ENCODE results near the gene MCTP1.
"Not testable (repeated sequence)": the region's sequence is repeated elsewhere in the genome, so short reads cannot be mapped to it uniquely, and the experiment has no call there.

MCTP1 gene

DNA sequence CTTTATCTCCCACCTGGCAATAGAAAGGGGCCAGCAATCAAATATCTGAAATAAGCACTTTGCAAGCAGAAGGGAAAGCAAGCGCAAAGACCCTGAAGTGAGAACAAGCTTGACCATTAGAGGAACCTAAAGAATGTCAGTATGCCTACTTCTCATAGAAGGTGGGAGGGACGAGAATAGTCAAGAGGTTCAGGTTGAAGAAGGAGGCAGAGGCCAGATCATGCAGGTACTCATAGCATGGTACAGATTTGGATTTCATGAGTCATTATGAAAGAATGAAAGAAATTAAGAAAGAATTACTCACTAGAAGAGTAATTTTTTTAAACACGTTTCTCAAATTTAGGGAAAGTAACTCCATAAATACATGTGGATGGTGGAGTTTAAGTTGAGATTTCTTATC lies 33.7 kb downstream of the MCTP1 start:
- DNase-seq = no peak

DNA sequence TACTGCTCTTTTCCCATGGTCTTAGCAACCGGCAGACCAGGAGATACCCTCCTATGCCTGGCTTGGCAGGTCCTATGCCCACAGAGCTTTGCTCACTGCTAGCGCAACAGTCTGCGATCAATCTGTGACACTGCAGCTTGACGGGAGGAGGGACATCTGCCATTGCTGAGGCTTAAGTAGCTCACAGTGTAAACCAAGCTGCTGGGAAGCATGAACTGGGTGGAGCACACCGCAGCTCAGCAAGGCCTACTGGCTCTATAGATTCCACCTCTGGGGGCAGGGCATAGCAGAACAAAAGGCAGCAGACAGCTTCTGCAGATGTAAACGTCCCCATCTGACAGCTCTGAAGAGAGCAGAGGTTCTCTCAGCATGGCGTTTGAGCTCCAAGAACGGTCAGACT lies 40.4 kb downstream of the MCTP1 start:
- DNase-seq = no peak

DNA sequence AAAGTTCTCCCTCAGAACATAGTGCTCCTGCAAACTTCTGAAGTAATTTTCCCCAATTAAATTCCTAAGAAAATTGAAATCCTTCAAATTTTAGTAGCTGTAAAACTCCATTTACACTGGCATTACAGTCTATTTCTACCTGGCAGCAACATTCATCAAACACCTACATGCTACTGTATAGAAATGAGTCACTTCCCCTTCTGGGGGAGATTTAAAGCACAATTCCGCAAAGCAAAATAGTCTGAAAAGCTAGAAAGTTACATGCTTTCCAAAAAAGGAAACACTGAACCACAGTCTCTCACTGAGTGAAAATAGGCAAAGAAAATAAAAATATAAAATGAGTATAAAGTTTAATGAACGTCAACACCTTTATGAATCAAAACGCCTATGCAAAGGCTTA lies 43.3 kb downstream of the MCTP1 start:
- no peak for DNase-seq

DNA sequence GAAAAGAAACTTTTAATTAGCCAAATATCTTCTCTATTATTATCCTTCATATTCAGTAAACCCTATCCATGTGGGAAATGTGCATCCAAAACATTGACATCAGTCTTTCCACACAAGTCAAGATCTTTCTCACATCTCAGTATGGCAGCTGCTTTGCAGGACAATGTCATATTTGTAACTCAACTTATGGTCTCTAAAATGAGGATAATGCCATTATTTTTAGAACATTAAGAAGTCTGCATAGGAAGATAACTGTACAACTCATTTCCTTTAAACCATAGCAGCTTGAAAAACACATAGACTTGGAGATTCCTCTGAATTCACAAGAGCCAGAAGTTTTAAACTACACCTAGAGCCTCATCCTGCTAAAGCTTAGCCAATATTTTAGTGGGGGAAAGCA lies 43.7 kb downstream of the MCTP1 start:
- DNase-seq = no peak

DNA sequence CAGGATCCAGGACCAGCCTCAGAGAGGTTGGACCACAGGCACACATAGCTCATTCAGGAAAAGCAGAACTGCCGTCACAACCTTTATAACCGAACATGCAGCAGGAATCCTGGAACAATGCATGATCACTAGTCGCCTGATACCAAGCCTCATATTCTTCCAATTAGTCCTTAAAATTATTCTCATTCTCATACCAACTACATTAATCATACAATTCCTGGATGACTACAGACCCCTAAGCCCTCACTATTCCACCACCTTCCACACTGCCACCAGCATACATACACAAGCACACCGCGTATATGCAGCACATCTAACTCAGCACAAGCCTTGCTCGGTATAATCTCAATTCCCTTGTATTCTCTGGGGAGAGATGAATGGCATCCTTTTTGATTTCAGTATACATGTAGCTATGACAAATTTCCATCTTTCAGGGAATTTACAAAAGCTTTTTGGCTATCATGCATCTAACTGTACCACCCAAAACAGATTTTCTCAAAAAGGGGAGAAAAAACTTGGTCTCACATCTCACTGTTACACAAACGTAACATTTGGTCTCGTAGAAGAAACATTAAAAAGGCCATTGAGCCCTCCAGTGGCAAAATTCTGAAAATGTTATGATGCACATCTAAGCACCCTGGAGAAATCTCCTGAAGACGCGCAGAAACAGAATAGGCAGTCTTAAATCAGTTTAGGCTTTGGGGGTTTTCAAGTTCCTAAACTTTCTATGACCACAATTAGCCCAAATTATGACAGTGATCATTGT lies 46.2 kb downstream of the MCTP1 start:
- no peak for DNase-seq

DNA sequence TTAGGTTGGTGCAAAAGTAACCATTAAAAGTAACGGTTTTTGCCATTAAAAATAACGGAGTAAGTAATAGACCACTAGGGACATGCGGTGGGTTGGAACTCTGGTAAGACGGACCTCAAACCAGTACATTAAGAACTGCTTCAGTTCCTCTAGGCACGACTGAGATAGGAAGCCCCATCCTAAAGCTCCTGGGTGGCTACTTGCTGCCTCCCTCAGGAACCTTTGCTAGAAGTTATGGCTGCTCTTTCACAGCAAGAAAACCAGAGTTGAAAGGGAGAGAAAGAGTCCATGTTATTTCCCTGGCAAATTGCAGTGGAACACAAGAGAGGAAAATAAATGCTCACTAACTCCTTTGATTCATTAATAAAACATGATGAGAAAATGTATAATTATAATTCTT lies 47.6 kb downstream of the MCTP1 start:
- no peak for DNase-seq

DNA sequence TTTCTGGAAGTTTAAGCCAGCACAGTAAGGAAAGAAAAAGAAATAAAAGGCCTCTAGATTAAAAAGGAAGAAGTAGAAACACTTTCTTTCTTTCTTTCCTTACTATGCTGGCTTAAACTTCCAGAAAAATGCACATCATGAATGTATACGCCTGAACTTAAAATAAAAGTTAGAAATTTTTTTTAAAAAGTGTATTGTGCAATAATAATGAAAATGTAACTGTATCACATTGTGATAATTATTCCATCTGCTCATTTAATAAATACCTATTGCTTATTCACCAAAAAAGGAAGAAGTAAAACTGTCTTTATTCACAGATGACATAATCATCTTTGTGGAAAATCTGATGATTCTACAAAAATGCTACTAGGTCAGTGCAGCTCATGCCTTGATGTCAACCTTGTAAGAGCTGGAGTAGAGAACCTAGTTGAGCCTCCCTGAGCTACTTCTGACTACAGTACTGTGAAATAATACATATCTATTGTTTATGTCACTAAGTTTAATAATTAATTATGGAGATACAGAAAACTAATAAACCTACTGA lies 49.4 kb downstream of the MCTP1 start:
- DNase-seq = no peak

DNA sequence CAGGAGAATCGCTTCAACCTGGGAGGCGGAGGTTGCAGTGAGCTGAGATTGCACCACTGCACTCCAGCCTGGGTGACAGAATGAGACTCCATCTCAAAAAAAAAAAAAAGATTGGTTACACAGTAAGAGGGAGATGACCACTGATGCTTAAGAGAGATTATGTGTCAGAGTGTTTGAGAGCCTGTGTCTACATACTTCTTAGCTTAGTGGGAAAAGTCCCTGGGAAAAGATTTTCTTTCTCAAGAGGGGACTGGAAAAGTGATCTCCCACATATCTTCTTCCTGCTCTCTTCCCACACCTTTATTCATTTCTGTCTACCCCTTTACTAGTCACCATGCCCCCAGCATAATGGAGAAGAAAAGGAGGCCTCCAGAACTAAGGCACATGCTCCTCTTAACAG lies 55.2 kb downstream of the MCTP1 start:
- DNase-seq = no peak

DNA sequence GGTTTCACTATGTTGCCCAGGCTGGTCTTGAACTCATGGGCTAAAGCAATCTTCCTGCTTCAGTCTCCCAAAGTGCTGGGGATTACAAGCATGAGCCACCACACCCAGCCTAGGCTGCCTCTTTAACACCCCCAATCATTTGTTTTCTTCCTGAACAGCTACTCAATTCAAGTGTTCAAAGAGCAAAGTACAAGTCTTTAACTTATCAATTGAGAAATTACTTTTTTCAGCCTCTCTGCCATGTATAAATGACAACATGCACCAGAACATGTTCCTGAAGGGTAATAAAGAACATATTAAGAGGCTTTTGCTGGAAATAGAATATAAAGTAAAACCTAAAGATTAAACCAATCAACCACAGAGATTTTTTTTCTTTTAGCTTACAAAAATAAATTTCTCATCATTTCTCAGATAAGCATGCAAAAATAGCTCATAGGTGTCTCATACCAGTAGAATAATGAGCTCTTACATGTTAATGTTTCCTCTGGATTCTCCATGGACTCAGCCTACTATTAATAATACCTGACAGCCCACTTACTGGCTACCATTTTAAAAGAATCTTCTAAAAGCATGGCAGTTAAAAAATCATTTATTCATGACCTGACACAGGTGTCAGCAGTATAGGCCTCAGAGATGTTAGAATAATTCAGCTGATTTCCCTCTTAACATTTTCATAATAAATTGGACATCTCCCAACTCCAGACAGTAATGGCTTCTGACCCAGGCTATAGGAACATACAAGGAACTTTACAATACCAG lies 60.0 kb downstream of the MCTP1 start:
- no peak for DNase-seq

DNA sequence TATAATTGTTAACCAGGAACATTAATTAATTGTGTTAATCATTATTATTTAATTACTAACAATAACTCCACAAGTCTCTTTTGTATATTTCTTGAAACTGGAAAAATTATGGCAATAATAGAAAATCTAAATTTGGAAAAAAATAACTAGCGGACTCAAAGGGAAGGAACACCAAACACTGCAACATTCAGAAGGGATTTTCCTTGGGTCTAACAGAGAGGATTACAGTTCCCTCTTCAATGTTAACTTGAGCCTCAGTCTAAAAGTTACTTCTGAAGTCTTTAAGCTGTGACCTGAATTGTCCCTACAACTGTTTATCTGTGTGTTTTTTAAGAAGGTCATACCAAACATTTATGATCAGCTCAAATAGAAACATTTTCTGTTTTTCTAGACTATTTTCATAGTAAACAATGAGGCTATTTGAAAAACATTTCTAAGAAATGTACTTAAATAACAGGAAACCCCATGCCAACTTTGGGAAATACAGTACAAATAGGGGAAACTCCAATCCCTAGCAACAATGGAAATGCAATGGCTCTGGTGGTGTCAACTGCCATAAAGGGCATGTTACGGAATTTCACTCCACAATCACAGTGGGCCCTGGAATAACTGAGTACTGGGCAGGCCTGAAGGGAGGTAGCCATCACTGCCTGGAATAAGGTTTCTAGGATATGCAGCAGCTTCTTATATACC lies 61.2 kb downstream of the MCTP1 start:
- no peak for DNase-seq

DNA sequence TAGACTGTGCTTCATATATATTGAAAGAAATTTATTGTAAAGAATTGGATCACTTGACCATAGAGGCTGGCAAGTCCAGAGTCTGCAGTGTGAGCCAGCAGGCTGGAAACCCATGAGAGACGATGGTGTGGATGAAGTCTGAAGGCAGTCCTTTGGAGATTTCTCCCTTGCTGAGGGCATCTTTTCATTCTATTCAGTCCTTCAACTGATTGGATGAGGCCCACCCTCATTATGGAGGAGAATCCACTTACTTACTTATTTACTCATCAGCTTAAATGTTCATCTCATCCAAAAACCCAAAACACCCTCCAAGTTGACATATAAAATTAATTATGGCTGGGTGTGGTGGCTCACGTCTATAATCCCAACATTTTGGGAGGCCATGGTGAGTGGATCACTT lies 62.1 kb downstream of the MCTP1 start:
- no peak for DNase-seq

DNA sequence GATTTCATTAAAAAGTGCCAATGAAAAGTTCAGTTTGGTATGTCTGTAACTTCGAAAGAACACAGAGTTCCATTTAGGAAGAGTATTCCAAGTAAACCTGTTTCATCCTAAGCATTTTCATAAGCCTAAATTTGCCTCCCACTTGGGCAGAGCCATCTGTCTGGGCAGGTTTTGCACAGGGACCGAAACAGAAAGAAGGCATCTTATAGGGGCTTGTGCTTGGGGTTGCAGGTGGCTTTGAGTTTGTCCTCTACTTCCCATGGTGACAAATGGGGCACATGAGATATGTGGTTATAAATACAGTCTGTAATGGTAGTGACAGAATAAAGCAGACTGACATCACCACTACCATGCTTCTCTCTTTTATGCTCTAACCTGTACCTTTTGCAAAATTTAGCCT lies 63.7 kb downstream of the MCTP1 start:
- DNase-seq = no peak

DNA sequence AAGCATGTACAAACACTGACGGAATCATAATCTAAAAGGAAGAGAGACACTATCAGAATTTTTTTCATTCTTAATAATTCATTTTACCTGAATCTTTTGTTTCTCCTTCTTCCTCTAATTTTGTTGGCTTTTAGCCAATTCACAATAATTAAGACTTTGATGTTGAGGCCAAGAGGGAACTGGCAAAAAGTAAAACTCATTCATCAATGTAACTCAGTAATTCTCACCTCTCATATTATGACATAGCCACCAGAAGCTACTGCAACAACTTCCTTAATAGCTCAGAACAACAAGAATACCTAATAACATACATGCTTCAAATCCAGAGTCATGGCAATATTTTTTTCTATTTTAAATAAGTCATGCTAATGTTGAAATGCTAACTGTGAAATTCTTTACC lies 64.5 kb downstream of the MCTP1 start:
- no peak for DNase-seq

DNA sequence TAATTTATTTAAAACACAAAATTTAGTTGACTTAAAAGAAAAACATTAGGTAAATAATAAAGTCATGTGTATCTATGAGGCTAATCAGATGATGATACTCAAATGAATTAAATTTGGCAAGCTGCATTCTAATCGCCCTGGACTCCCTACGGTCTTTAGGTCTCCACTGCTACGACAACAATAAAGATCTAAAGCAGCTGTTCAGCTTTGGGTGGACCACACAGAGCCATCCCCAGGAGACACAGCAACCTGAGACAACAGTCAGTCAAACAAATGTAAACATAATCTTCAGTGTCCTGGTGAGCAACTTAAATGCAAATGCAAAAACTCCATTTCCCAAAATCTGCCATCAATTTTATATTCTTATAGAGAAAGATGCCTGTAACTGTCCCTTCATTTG lies 65.5 kb downstream of the MCTP1 start:
- no peak for DNase-seq

DNA sequence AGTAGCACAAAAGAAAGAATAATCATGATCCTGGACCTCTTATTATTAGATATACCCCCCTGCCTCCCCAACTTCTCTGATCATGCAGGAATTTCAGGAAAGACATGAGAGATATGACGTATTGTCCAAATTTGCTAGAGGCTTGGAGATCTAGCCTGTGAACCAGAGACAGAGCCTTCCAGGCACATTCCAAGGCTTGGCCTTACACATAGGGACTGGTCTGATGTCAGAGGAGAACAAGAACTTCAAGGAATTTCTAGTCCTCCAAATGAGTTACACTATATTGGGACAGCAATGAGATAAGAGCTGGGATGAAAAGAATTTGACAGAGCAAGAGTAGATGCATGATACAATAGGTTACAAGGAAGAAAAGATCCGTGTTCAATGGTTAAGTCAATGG lies 67.0 kb downstream of the MCTP1 start:
- DNase-seq = no peak

DNA sequence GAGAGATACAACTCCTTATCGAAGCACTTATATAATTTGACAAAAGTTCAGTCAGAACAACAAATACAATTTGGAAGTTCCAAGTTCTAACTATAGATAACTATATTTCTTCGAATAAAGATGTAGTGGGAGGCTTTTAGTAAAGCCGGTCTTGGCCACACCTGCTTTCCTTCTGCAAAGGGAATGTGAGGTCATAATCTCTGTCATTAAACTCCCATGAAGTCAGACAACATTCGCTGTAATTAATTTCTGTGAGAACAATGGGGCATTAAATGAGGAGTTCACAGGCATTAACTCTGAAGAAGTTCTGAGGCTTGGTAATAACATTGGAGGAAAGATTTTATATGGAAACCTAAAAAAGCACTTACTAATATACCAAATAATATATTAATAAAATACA lies 67.5 kb downstream of the MCTP1 start:
- DNase-seq = no peak

DNA sequence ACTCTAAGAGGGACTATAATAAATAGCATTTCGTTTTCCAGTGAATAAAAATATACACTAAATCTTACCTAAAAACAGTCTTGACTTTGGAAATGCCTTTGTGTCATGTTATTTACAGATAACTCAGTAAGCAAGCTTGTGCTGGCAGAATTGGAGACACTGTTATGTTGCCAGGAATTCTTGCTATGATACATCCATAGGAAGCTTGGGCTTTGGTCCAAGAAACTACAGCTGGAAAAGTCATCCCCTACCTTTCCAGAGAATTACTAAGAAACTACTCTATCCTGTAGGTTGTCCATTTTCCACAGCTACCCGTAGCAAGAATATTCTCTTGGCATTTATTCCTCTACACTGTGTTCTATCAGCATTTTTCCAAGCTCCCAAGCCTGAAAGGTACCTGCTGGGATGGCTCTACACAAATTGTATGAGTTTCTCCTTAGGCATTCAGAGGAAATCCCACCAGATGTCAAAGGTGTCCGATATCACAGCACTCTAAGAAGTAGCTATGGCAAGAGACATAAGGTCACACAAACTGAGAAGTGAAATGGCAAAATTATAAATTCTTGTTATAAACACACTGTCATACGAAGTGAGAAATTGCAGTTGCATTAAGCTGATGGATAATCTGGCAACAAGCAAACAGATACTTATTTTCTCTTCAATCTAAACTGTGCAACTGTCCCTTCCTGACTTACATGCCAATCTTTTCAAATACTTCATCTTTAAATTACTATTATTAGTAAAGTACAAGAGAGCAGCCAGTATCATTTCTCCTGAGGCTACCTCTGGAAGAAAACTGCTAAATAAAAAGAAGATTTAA lies 68.5 kb downstream of the MCTP1 start:
- DNase-seq = no peak

DNA sequence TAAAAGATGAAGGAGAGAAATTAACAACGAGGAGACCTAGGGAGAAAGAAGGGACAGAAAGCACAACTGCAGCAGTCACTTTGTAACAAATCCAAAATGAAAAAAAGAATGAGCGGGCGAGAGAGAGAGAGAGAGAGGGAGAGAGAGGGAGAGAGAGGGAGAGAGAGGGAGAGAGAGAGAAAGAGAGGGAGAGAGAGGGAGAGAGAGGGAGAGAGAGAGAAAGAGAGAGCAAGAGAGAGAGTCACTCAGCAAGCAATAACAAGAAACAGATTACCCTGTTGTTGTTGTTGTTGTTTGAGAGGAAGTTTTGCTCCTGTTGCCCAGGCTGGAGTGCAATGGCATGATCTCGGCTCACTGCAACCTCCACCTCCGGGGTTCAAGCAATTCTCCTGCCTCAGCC lies 77.1 kb downstream of the MCTP1 start:
- not testable (repeated sequence) for DNase-seq

DNA sequence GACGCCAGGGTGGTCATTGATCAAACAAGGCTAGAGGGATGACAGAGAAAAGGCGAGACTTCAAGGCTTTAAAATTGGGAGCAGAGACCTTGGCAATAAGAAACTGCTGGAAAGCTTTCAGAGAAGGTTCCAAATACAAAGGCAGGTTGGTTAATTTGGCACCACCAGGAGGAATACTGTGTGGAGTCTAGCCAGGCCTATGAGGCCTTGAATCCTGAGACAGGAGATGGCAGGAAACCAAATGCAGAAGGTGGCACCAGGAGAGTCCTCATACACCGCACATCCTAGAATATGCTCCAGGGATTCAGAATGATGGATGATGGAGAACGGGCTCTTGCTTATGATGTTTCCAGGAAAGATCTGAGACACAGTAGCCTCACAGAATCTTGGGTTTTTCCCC lies 90.0 kb downstream of the MCTP1 start:
- DNase-seq = no peak

DNA sequence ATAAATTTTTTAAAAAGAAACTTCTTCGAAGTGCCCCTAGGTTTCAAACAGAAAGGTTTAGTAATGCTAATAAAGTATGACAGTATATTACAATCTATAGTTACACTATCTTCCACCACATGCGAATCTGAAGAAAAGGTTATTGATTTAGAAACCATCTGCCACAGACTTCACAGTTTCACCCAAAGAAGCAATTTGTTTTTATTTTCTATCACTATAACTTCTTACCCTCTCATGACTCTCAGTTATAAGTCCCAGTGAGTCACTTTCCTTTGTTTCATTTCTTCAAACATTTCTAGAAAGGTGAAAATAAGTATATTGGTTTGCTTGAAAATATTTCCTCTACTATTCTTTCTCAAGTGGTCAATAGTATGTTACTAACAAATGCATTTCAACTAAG lies 93.6 kb downstream of the MCTP1 start:
- no peak for DNase-seq

DNA sequence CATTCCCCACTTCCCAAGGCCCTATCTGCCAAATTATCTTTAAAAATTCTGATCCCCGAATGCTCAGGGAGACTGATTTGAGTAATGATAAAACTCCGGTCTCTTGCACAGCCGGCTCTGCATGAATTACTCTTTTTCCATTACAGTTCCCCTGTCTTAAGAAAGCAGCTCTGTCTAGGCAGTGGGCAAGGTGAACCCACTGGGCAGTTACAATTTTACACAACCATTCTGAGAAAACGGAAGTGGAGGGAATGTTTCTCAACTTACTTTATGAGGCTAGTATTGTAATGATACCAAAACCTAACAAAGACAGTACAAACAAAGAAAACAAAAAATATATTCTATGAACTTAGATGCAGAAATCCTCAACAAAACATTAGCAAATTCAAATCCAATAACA lies 100.0 kb downstream of the MCTP1 start:
- no peak for DNase-seq

DNA sequence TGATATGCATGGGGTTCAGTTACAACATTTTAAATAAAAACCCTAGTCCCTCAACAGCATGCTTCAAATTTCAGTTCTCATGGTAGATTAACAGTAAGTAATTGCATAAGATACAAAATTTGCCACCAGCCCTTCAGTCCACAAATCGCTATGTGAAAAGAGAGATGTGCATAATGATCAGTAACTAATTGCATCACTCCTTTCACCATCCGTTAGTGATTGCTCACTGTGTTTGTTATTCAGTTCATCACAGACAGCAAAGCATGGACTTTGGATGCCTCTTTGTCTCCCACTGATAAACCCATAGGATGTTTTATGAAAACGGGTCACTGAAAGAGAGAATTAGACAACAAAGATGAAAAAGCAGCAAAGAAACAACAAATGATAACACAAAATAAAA lies 103.2 kb downstream of the MCTP1 start:
- DNase-seq = no peak

DNA sequence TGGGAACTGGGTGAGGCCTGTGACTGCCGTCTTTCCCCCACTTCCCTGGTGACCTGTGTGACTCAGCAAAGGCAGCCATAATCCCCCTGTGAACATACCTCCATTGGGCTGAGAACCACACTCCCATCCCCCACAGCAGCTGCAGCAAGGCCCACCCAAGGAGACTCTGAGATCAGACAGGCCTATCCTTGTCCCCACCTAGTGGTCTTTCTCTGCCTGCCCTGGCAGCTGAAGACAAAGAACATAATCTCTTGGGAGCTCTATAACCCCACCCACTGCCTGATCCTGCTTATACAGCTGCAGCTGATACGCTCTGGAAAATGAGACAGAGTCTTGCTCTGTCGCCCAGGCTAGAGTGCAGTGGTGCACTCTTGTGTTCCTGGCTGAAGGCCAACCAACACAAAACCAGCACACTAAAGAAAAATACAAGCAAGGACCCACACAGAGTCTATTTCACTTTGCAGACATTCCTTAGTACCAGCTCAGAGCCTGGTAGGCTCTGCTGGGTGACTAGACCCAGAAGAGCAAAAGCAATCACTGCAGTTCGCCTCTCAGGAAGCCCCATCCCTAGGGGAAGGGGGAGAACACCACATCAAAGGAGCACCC lies 106.7 kb downstream of the MCTP1 start:
- no peak for DNase-seq
